ENCODE data around the gene AVEN.
"Not testable (repeated sequence)": the region's sequence is repeated elsewhere in the genome, so short reads cannot be mapped to it uniquely, and the experiment has no call there.

Gene AVEN

DNA sequence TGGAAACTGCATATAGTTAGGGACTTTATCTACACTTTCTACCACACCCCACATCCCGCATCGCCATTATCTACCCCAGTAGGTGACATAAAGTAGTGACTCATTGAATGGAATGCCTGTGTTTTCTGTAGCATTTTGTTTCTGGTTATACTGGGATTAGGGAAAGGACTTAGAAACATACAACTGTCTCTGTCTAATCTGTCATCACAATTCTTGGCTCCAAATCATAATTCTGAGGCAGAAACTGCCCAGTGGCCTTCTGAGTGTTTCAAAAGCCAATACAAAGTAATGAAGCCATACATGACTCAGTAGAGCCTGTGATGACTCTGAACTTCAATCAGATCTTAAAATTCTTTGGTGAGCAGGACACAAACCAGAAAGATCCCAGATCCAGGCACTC is 186.4 kb downstream of the AVEN start:
- no peak for DNase-seq (ENCODE audit: low read depth in 3 of 3, low spot score in 1 of 3)

DNA sequence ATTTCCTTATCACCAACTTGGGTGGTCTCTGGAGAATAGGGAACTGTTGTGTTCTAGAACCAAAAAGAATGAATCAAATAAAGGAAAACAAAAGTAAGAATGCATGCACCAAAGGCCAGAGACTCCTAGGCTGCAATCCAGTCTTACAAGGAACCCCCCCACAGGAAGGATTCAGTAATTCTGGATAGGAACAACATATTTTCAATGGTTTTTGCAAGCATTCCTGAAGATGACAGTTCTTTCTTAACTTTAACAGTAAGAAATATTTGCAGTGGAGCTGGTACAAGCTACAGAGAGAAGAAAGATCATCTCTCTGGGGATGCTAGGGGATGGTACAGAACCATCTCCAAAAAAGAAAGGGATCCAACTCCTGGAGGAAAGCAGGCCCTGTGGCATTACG is 186.9 kb downstream of the AVEN start:
- DNase-seq (ENCODE audit: low read depth in 3 of 3, low spot score in 1 of 3), result no peak

DNA sequence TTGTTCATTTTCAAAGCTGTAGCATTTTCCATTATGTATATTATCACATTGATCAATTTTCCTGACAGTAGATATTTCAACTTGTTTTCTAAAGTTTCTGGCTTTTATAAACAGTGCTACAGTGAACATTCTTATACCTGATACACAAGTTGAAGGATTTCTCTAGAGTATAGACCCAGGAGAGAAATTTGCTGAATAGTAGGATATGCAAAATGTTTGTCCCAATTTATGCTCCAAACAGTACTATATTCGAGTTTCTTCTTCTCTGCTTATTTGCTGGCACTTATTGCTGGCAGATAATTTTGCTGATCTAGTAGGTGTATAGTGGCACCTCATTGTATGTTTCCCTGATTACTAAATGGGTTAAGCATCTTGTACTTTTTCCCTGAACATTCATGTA is 187.9 kb downstream of the AVEN start:
- DNase-seq (ENCODE audit: low read depth in 3 of 3, low spot score in 1 of 3), result no peak

DNA sequence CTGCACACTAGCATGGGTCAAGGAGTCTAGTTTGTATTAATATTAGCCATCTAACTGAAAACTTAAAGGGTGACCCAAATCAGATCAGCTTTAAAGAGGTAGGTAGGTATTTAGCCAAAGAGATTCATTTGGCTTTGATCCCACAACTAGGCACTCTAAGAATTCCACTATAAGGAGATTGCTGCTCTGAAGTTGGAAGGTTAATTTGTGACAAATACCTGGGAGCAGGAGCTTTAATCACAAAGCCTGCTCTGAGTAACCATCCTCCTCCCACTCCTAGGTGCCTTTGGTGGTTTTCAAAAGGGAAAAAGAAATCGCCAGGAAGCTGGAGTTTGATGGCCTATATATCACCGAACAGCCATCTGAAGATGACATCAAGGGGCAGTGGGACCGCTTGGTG is 191.0 kb downstream of the AVEN start:
- DNase-seq (ENCODE audit: low read depth in 3 of 3, low spot score in 1 of 3), result no peak

GRCh38 chr15:33846862-33847261 is 192.1 kb downstream of the AVEN start:
- no peak for DNase-seq (ENCODE audit: low read depth in 3 of 3, low spot score in 1 of 3)

- DNase-seq (ENCODE audit: low read depth in 3 of 3, low spot score in 1 of 3), result no peak
Observed at GRCh38 chr15:33846142-33846541, 192.9 kb downstream of the AVEN start.

DNA sequence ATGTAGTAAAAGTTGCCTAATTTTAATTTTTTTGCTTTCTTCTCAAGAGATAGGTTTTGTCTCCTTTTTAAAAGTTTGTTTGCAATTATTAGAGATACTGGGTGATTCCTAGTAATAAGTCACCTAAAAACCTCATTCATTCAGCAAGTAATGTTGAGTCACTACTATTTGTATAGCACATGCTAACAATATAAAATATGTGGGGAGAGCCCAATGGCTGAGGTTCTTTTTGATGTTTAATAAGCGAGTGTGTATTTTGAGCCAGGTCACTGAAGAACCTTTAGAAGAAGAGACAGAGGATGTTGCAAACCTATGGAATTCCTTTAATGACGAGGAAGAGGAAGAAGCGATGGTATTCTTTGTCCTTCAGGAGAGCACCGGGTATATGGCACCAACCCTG is 194.4 kb downstream of the AVEN start:
- no peak for DNase-seq (ENCODE audit: low read depth in 3 of 3, low spot score in 1 of 3)

DNA sequence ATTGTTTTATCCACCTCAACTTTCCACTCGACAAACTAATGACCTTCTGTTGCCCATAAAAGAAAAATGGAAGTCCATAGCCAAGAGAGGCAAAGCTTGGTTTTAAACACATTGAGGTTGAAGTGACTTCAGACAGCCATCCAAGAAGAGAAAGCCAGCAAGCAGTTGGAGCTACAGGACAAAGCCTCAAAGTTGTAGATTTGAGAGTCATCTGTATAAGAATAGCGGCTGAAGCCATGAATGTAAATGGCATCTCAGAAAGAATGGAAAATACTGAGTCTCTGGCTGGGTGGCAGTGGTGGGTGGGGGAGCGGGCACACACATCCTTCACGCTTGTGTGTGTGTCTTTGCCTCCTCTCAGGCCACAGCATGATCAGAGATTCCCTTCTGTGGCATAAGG is 194.8 kb downstream of the AVEN start:
- DNase-seq (ENCODE audit: low read depth in 3 of 3, low spot score in 1 of 3), result no peak

DNA sequence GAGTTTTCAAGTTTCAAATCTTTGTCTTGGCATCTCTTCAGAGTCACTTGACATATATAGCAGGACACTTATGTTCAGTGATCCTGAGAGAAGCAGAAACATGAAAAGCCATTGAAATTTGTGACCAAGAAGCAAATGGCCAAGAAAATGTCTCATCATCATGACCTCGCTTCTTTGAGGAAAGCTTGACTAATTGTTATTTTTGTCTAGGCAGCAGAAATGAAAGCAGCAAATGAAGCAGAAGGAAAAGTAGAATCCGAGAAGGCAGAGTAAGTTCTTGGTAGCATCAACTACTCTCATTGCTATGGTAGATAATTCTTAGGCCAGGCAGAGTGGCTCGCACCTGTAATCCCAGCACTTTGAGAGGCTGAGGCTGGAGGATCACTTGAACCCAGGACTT is 198.4 kb downstream of the AVEN start:
- no peak for DNase-seq (ENCODE audit: low read depth in 3 of 3, low spot score in 1 of 3)

GRCh38 chr15:33839540-33839939 is 199.5 kb downstream of the AVEN start:
- no peak for DNase-seq (ENCODE audit: low read depth in 3 of 3, low spot score in 1 of 3)

GRCh38 chr15:33837294-33837693 is 201.7 kb downstream of the AVEN start:
- DNase-seq (ENCODE audit: low read depth in 3 of 3, low spot score in 1 of 3), result no peak

- no peak for DNase-seq (ENCODE audit: low read depth in 3 of 3, low spot score in 1 of 3)
Observed at GRCh38 chr15:33834892-33835743, 203.9 kb downstream of the AVEN start.

- no peak for DNase-seq (ENCODE audit: low read depth in 3 of 3, low spot score in 1 of 3)
Observed at GRCh38 chr15:33831646-33832045, 207.4 kb downstream of the AVEN start.

DNA sequence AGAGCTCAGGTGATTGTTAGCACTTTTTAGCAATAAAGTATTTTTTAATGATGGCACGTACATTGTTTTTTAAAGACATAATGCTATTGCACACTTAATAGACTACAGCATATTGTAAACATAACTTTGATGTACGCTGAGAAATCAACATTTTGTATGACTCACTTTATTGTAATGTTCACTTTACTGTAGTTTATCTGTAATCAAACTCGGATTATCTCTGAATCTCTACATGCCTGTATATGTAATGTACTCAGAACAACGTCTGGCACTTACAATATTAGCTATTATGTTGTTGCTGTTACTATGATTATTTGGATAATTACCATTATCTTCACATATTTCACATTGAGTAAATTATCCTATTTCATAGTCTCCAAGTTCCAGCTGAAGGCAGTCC is 208.7 kb downstream of the AVEN start:
- no peak for DNase-seq (ENCODE audit: low read depth in 3 of 3, low spot score in 1 of 3)

DNA sequence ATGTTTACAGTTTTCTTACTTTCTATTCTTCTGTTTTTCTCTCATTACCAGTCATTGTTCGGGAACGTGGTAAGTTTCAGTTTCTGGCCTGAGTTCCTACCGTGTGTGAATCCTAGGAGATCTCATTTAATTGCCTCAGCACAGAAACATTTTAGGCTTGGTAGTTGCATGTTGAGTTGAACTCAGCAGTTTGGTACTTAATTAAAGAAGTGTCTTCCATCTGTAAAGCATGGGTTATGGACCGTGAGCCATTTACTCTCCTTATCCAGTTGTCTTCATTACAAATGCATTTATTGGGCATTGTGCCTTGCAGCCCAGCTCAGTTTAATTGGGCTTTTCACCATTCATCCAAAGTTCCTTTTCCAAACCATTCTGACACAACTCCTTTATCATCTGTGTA is 212.8 kb downstream of the AVEN start:
- no peak for DNase-seq (ENCODE audit: low read depth in 3 of 3, low spot score in 1 of 3)

DNA sequence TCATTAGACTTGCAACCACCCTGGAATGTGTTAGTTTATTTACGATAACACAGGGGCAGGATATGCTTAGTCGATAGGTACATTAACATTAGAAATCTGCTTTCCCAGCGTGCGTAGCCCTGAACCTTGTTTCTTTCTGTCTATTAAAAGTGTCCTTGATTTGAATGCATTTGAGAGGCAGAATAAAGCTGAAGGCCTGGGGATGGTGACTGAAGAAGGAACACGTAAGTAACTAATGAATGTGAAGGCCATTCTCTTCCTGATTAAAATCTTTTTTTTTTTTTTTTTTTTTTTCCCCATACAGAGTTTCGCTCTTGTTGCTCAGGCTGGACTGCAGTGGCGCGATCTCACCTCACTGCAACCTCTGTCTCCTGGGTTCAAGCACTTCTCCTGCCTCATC is 213.6 kb downstream of the AVEN start:
- no peak for DNase-seq (ENCODE audit: low read depth in 3 of 3, low spot score in 1 of 3)

GRCh38 chr15:33823119-33823518 is 215.9 kb downstream of the AVEN start:
- no peak for DNase-seq (ENCODE audit: low read depth in 3 of 3, low spot score in 1 of 3)

- DNase-seq (ENCODE audit: low read depth in 3 of 3, low spot score in 1 of 3), result no peak
Observed at GRCh38 chr15:33822479-33822878, 216.5 kb downstream of the AVEN start.

- DNase-seq (ENCODE audit: low read depth in 3 of 3, low spot score in 1 of 3), result not testable (repeated sequence)
Observed at GRCh38 chr15:33819499-33819898, 219.5 kb downstream of the AVEN start.
